KBM-7 (cell line): ENCODE data around the gene NEDD9.
A peak's percentile ranks its signal among the peaks of the same experiment; 100 is the strongest.

Experiments
- DNase-seq: peaks from one replicate; pipeline ENCODE4 v3.0.0-alpha.2; 2015
- in situ Hi-C: fragments of 300-500 bp; cut with MboI; formaldehyde crosslinking; loops from 2 replicates; pipeline ENCODE4 v1.14.3; 2020; ENCODE audit warnings: low sequenced_read_pairs, low pct_unique_long_range_greater_than_20kb, mixed read lengths

The NEDD9 gene

GRCh38 chr6:11236915-11237314 lies 4.4 kb upstream of the NEDD9 start:
- in situ Hi-C loops: no loop called here
- no peak for DNase-seq

GRCh38 chr6:11236076-11236750 lies 3.7 kb upstream of the NEDD9 start:
- DNase-seq: peak; percentile 42
- in situ Hi-C loops: no loop called here

GRCh38 chr6:11235062-11235461 lies 2.6 kb upstream of the NEDD9 start:
- in situ Hi-C loops: no loop called here

GRCh38 chr6:11233673-11234573 lies 1.5 kb upstream of the NEDD9 start:
- in situ Hi-C loops: no loop called here
- no peak for DNase-seq

More at GRCh38 chr6:11235062-11235461, 2.6 kb upstream of the NEDD9 start:
- DNase-seq: no peak

- DNase-seq: no peak
- in situ Hi-C loops: no loop called here
Observed at GRCh38 chr6:11232770-11233626, 530 bp upstream of the NEDD9 start.

- no peak for DNase-seq
- in situ Hi-C loops: no loop called here
Observed at GRCh38 chr6:11231564-11232192, 790 bp downstream of the NEDD9 start.

- no peak for DNase-seq
- in situ Hi-C loops: no loop called here
Observed at GRCh38 chr6:11231108-11231463, 1.4 kb downstream of the NEDD9 start.

- DNase-seq: no peak
- in situ Hi-C loops: no loop called here
Observed at GRCh38 chr6:11230158-11231107, 2.0 kb downstream of the NEDD9 start.

GRCh38 chr6:11229655-11230046 lies 2.8 kb downstream of the NEDD9 start:
- in situ Hi-C loops: no loop called here
- no peak for DNase-seq

- in situ Hi-C loops: no loop called here
- DNase-seq: no peak
Observed at GRCh38 chr6:11228935-11229654, 3.4 kb downstream of the NEDD9 start.

- in situ Hi-C loops: no loop called here
- DNase-seq: no peak
Observed at GRCh38 chr6:11227698-11228097, 4.8 kb downstream of the NEDD9 start.

- in situ Hi-C loops: no loop called here
- no peak for DNase-seq
Observed at GRCh38 chr6:11226005-11226404, 6.5 kb downstream of the NEDD9 start.

GRCh38 chr6:11224966-11225463 lies 7.5 kb downstream of the NEDD9 start:
- no peak for DNase-seq
- in situ Hi-C loops: no loop called here

GRCh38 chr6:11224252-11224965 lies 8.1 kb downstream of the NEDD9 start:
- in situ Hi-C loops: no loop called here
- DNase-seq: no peak

- in situ Hi-C loops: no loop called here
Observed at GRCh38 chr6:11223286-11223864, 9.1 kb downstream of the NEDD9 start.

GRCh38 chr6:11222385-11223277 lies 9.8 kb downstream of the NEDD9 start:
- in situ Hi-C loops: no loop called here

More at GRCh38 chr6:11223286-11223864, 9.1 kb downstream of the NEDD9 start:
- DNase-seq: no peak

More at GRCh38 chr6:11222385-11223277, 9.8 kb downstream of the NEDD9 start:
- DNase-seq: peak; percentile 22
